ENCODE measurements around the gene RCOR1. TPM values are rescaled to one million over a fixed set of nuclear protein-coding genes. Genes with fewer than 3 reads are reported as not detected.

Gene RCOR1
- total and polyA plus RNA-seq, 4 donors, result 13.7 to 19.1 (median 16.9) TPM

DNA sequence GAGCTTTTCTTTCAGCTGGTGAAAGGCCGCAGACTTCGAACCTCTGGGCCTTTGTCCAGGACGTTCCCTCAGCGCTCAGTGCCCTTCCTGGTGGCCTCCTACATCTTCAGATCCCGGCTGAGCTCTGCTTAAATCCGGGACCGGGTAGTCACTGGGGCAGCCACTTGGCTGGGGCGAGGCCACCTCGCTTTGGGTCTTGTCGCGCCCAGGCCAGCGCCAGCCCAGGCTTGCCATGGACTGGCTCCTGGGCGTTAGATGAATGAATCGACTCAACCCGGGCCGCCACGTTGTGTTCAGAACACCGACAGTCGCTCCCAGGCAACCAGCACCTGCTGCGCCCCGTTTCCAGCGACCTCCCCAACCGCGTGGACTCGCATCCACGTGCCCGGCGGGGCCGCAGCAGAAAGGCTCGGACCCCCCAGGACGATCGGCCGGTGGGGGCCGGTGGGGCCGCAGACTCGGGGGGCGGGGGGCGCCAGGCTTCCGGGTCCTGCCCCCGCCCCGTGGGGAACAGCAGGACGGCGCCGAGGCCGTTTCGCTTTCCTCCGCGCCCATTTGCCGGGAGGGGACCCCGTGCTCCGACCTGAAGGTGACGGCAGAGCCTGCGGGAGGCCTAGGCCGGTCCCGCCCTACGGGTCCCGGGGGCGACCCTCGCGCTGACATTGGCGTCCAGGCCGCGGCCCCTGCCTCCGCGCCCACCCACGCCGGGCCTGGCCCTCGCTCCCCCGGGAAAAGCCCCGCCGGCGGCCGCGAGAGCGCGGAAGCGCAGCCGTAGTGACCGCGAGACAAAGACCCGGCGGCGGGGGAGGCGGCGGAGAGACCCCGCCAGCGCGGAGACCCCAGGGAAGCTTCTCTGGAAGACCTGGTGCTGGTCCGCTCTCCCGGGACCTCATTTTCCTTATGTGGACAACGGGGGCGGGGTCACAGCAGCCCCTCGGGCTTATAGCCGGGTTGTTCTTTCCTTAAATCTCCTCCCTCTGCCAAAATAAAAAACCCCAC, 37.3 kb upstream of the RCOR1 start:
- Histone ChIP-seq H3K4me1 (ENCODE audit: control insufficient read depth, insufficient read depth, low read length) (peaks cover 5% of the 10 kb centered on the region), H3K4me3 (ENCODE audit: low read depth, low read length) (peak overlapping the region; percentile 45)
- 4% methylated on average over 94 of the region's 94 CpGs for WGBS (ENCODE audit: insufficient coverage)

DNA sequence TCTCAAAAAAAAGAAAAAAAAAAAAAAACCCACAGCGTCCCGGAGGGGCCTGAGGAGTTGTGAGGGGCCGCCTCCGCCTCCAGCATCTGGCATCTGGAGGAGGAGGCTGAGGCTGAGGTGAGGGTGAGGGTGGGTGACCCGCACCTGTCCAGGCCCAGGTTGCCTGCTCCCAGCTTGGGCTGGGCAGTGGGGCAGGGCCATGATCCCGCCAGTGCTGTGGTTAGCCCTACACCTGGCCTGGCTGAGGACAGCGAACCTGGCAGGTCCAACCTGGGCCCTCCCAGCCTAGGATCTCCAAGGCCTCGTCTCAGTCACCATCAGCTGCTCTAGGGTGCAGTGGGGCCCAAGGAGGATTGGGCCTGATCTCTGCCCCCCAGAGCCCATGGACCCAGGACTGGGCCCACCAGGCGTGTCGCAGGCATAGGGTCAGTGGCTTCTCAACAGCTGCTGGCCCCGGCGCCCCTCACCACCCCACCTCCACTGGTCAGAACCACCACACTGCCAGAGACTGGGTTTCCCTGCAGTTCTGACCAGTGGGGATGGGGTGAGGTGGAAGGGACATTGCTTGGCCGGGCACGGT, 36.3 kb upstream of the RCOR1 start:
- Histone ChIP-seq H3K4me1 (ENCODE audit: control insufficient read depth, insufficient read depth, low read length) (peaks cover 5% of the 10 kb centered on the region), H3K4me3 (ENCODE audit: low read depth, low read length) (no peak overlapping the region), H3K27me3 (ENCODE audit: control insufficient read depth, insufficient read depth, low read length) (no peaks in the 10 kb centered on the region), H3K36me3 (ENCODE audit: control insufficient read depth, insufficient read depth, low read length) (no peaks in the 10 kb centered on the region), H3K27ac (ENCODE audit: low read depth, low read length) (no peak overlapping the region), H3K9me3 (ENCODE audit: control insufficient read depth, insufficient read depth, low read length) (no peaks in the 10 kb centered on the region)
- WGBS (ENCODE audit: insufficient coverage), result 96% methylated on average over 11 of the region's 14 CpGs
- no peak for DNase-seq (ENCODE audit: low read depth in 4 of 6, low spot score in 6 of 6)

More for the DNA sequence above, 37.3 kb upstream of the RCOR1 start:
- Histone ChIP-seq H3K9me3 (ENCODE audit: control insufficient read depth, insufficient read depth, low read length) (no peaks in the 10 kb centered on the region), H3K36me3 (ENCODE audit: control insufficient read depth, insufficient read depth, low read length) (no peaks in the 10 kb centered on the region), H3K27me3 (ENCODE audit: control insufficient read depth, insufficient read depth, low read length) (no peaks in the 10 kb centered on the region), H3K27ac (ENCODE audit: low read depth, low read length) (no peak overlapping the region)
- DNase-seq (ENCODE audit: low read depth in 4 of 6, low spot score in 6 of 6), result peak in 4 of 6 donors; percentile 3 to 69 (median 40)

DNA sequence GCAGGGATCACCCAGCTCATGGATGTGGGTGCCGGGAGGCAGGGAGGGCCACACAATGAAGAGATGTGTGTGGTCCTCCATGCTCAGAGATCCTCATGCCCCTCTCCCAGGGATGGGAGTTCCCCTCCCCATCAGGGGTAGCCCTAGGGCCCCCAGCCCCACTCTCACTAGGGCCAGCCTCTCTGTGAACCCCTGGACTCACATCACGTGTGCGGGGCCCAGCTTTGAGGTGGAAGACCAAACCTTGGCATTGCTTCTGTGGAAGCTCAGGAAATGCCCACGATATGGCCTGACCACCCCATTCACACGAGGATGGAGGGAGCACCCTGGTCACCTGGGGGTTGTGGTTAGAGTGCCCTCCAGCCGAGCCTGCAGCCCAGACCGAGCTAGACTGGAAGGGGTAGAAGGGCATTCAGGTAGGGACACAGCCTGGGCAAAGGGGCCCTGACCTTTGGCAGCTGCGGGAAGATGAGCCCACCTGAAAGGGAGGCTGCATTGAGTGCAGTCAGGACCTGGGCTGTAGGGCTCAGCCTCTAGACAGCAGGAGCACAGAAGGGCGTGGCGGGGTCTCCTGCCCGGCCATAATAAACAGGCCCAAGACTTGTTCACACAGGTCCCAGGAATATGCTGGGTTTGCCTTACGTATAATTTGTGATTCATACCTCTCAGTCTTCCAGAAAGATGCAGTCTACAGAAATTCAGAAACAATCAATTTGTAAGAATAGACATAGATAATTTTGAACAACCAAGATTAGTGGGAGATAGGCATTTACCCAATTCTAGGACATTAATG, 34.8 kb upstream of the RCOR1 start:
- peaks cover 5% of the 10 kb centered on the region for H3K4me1 ChIP-seq (ENCODE audit: control insufficient read depth, insufficient read depth, low read length)
- no peak for DNase-seq (ENCODE audit: low read depth in 4 of 6, low spot score in 6 of 6)
- H3K27ac ChIP-seq (ENCODE audit: low read depth, low read length), result no peak overlapping the region
- WGBS (ENCODE audit: insufficient coverage), result 92% methylated on average over 8 of the region's 12 CpGs
- no peak overlapping the region for H3K4me3 ChIP-seq (ENCODE audit: low read depth, low read length)
- no peaks in the 10 kb centered on the region for H3K9me3 ChIP-seq (ENCODE audit: control insufficient read depth, insufficient read depth, low read length)
- H3K27me3 ChIP-seq (ENCODE audit: control insufficient read depth, insufficient read depth, low read length), result no peaks in the 10 kb centered on the region
- no peaks in the 10 kb centered on the region for H3K36me3 ChIP-seq (ENCODE audit: control insufficient read depth, insufficient read depth, low read length)

DNA sequence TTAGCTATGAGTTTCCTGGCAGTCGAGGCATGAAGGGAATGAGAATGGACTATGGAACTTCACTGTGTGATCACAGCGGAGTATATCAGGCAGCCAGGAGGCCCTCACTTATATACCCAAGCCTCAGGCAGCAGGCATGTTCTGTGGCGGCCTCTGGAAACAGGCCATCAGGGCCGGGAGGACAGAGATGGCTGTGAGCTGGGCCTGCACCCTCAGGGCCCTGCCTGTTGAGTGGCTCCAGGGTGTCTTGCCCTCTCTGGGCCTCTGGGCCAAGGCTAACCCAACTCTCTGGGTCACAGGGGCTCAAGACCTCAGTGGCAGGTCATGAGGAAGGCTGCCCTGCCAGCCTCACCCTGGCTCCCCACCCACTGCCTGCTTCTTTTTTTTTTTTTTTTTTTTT, 33.9 kb upstream of the RCOR1 start:
- H3K36me3 ChIP-seq (ENCODE audit: control insufficient read depth, insufficient read depth, low read length), result no peaks in the 10 kb centered on the region
- 90% methylated on average over 4 of the region's 4 CpGs for WGBS (ENCODE audit: insufficient coverage)
- no peak for DNase-seq (ENCODE audit: low read depth in 4 of 6, low spot score in 6 of 6)
- H3K9me3 ChIP-seq (ENCODE audit: control insufficient read depth, insufficient read depth, low read length), result no peaks in the 10 kb centered on the region
- H3K4me3 ChIP-seq (ENCODE audit: low read depth, low read length), result no peak overlapping the region
- H3K4me1 ChIP-seq (ENCODE audit: control insufficient read depth, insufficient read depth, low read length), result peaks cover 5% of the 10 kb centered on the region
- H3K27me3 ChIP-seq (ENCODE audit: control insufficient read depth, insufficient read depth, low read length), result no peaks in the 10 kb centered on the region
- H3K27ac ChIP-seq (ENCODE audit: low read depth, low read length), result no peak overlapping the region

DNA sequence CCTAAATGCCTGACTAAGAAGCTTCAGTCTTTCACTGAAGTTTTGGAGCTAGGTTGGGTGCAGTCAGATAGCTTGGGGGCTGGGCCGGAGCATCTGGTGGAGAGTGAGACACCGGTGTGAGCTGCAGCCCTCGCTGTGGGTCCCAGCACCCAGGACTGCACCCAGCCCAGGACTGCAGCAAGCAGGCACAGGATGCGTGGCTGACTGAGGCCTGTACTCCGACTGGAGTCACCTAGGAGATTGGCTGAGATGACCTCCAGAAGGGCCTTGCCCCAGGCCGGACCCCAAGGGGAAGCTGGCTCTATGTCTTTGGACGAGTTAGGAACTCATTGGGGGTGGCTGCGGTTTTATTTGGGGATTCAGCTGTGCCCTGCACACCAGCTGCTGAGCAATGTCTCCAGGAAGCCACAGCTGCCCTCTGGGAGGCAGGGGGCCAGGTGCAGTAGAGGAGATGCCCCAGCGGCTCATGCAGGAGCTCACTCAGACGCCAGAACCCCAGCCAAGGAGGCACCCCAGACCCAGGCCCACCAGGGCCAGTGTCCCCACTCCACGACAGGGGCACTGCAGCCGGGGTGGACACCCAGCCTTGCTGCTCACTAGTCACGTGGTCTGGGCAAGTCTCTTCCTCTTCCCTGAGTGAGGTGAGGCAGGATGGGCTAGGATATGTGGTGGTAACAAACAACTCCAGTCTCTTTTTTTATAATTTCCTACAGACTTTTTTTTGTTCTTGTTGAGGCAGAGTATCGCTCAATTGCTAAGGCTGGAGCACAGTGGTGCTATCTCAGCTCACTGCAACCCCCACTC, 31.8 kb upstream of the RCOR1 start:
- no peaks in the 10 kb centered on the region for H3K27me3 ChIP-seq (ENCODE audit: control insufficient read depth, insufficient read depth, low read length)
- no peak for DNase-seq (ENCODE audit: low read depth in 4 of 6, low spot score in 6 of 6)
- H3K4me1 ChIP-seq (ENCODE audit: control insufficient read depth, insufficient read depth, low read length), result no peaks in the 10 kb centered on the region
- no peak overlapping the region for H3K27ac ChIP-seq (ENCODE audit: low read depth, low read length)
- H3K4me3 ChIP-seq (ENCODE audit: low read depth, low read length), result no peak overlapping the region
- WGBS (ENCODE audit: insufficient coverage), result 85% methylated on average over 12 of the region's 14 CpGs
- no peaks in the 10 kb centered on the region for H3K36me3 ChIP-seq (ENCODE audit: control insufficient read depth, insufficient read depth, low read length)
- no peaks in the 10 kb centered on the region for H3K9me3 ChIP-seq (ENCODE audit: control insufficient read depth, insufficient read depth, low read length)

DNA sequence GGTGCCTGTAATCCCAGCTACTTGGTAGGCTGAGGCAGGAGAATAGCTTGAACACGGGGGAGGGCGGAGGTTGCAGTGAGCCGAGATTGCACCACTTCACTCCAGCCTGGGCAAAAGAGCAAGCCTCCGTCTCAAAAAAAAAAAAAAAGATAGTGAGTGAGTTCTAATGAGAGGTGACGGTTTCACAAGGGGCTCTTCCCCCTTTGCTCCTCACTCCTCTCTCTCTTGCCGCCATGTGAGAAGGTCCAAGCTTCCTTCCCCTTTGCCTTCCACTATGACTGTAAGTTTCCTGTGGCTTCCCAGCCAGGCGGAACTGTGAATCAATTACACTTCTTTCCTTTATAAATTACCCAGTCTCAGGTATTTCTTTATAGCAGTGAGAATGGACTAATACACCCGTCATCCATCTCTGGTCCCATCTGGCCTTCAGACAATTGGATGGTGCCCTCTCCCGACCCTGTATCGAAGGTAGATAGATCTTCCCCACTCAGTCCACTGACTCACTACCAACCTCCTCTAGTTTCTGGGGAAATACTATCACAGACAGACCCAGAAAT, 27.0 kb upstream of the RCOR1 start:
- DNase-seq (ENCODE audit: low read depth in 4 of 6, low spot score in 6 of 6), result no peak
- no peaks in the 10 kb centered on the region for H3K36me3 ChIP-seq (ENCODE audit: control insufficient read depth, insufficient read depth, low read length)
- H3K4me1 ChIP-seq (ENCODE audit: control insufficient read depth, insufficient read depth, low read length), result no peaks in the 10 kb centered on the region
- no peak overlapping the region for H3K27ac ChIP-seq (ENCODE audit: low read depth, low read length)
- H3K27me3 ChIP-seq (ENCODE audit: control insufficient read depth, insufficient read depth, low read length), result no peaks in the 10 kb centered on the region
- 91% methylated on average over 6 of the region's 10 CpGs for WGBS (ENCODE audit: insufficient coverage)
- H3K9me3 ChIP-seq (ENCODE audit: control insufficient read depth, insufficient read depth, low read length), result no peaks in the 10 kb centered on the region
- H3K4me3 ChIP-seq (ENCODE audit: low read depth, low read length), result no peak overlapping the region

DNA sequence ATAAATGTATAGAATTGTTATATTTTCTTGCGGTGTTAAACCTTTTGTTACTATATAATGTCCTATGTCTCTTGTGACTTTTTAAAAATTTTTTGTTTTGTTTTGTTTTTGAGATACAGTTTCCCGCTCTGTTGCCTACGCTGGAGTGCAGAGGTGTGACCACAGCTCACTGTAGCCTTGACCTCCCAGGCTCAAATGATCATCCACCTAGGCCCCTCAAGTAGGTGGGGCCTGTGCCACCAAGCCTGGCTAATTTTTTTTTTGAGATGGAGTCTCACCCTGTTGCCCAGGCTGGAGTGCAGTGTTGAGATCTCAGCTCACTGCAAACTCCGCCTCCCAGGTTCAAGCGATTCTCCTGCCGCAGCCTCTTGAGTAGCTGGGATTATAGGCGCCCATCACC, 26.5 kb upstream of the RCOR1 start:
- H3K27me3 ChIP-seq (ENCODE audit: control insufficient read depth, insufficient read depth, low read length), result no peaks in the 10 kb centered on the region
- no peaks in the 10 kb centered on the region for H3K4me1 ChIP-seq (ENCODE audit: control insufficient read depth, insufficient read depth, low read length)
- no peaks in the 10 kb centered on the region for H3K36me3 ChIP-seq (ENCODE audit: control insufficient read depth, insufficient read depth, low read length)
- no peak overlapping the region for H3K27ac ChIP-seq (ENCODE audit: low read depth, low read length)
- no peak overlapping the region for H3K4me3 ChIP-seq (ENCODE audit: low read depth, low read length)
- no peak for DNase-seq (ENCODE audit: low read depth in 4 of 6, low spot score in 6 of 6)
- no peaks in the 10 kb centered on the region for H3K9me3 ChIP-seq (ENCODE audit: control insufficient read depth, insufficient read depth, low read length)
- 96% methylated on average over 3 of the region's 7 CpGs for WGBS (ENCODE audit: insufficient coverage)

DNA sequence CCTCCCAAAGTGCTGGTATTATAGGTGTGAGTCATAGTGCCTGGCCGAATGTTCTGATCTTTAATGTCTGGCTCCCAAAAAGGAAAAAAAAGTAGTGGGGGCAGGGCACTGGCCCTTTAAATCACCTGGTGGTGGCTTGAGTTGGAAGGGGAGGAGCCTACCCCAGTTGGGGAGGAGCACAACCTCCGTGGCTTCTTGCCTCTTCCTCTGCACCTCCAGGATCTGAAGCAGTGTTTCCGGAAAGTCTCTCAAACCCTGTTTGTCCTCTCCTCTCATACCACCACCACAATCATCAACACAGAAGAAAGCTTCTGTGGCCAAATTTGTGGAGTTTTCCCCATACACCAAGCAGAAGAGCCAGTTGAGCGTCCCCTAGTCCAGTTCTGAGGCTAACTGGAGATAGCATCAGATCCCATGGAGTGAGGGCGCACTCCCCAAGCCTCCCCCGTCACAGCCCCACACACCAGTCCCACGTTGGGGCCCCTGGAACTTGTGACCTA, 24.3 kb upstream of the RCOR1 start:
- H3K9me3 ChIP-seq (ENCODE audit: control insufficient read depth, insufficient read depth, low read length), result no peaks in the 10 kb centered on the region
- no peak for DNase-seq (ENCODE audit: low read depth in 4 of 6, low spot score in 6 of 6)
- no peak overlapping the region for H3K4me3 ChIP-seq (ENCODE audit: low read depth, low read length)
- WGBS (ENCODE audit: insufficient coverage), result 40% methylated on average over 3 of the region's 7 CpGs
- H3K4me1 ChIP-seq (ENCODE audit: control insufficient read depth, insufficient read depth, low read length), result no peaks in the 10 kb centered on the region
- no peak overlapping the region for H3K27ac ChIP-seq (ENCODE audit: low read depth, low read length)
- H3K27me3 ChIP-seq (ENCODE audit: control insufficient read depth, insufficient read depth, low read length), result no peaks in the 10 kb centered on the region
- no peaks in the 10 kb centered on the region for H3K36me3 ChIP-seq (ENCODE audit: control insufficient read depth, insufficient read depth, low read length)
